ENCODE results near the gene NCKIPSD.

The NCKIPSD gene

DNA sequence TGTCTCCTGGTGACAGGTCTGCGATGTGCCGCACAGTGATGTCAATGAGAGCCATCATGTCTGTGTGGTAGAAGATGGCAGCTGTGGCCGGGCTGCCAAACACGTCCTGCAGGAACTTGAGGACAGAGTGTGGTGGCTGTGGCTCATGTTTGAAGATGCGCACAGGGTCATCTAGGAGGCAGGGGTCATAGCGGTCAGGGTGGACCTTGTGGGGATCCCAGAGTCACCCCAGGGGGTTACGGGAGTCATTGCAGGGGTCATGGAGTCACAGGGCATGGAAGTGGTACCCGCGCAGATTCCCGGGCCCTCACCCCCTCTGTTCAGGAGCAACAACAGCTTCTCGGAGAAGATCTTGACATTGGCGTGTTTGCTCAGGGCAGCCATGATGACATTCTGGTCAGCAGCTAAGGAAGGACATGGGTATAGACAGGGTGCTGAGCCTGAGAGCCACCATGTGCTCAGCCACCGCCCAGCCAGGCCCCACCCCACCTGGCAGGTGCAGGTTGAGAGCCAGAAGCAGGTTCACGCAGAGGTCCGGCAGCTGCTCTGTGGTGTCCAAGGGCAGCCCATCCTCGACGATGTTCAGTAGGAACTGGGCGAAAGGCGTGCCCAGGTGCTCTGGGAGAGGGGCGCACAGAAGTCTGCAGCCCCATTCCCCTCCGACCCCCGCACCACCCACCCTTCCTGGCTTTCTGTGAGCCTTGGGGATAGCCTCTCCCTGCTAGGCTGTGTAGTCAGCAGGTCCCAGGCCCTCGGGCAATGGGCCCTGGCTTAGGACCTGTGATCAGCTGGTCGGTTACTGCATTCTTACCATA, 6.9 kb downstream of the NCKIPSD start:
- no peak for TF ChIP-seq POLR2A (IDR thresholded peaks at IDR 0.05; ENCODE audit: low read length)
- no peak for TF ChIP-seq GATA1 (IDR thresholded peaks at IDR 0.05; ENCODE audit: low read depth, low read length)
- no peak for DNase-seq

DNA sequence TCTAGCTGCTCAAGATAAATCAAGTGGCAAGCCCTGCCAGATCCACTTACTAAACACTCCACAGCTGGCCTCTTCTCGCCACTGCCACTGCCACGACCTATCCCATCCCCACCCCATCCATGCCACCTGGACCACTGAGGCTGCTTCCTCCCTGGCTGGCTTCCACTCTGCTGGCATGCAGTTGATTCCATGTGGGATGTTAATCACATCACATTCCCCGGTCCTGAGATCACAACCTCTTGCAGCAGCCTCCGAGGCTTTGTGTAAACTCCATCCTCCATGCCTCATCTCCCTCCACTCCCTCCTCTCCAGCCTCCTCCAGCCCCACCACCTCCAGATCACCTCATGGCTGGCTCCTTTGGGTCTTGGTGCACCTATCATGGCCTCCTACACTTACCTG, 7.7 kb downstream of the NCKIPSD start:
- no peak for DNase-seq
- TF ChIP-seq GATA1 (IDR thresholded peaks at IDR 0.05; ENCODE audit: low read depth, low read length) (no peak), POLR2A (IDR thresholded peaks at IDR 0.05; ENCODE audit: low read length) (no peak)

GRCh38 chr3:48674505-48674904, 11.2 kb downstream of the NCKIPSD start:
- TF ChIP-seq GATA1 (IDR thresholded peaks at IDR 0.05; ENCODE audit: low read depth, low read length) (no peak), POLR2A (IDR thresholded peaks at IDR 0.05; ENCODE audit: low read length) (no peak)
- no peak for DNase-seq

GRCh38 chr3:48672522-48672921, 13.2 kb downstream of the NCKIPSD start:
- DNase-seq = no peak
- no peak for TF ChIP-seq POLR2A (IDR thresholded peaks at IDR 0.05; ENCODE audit: low read length)
- TF ChIP-seq GATA1 (IDR thresholded peaks at IDR 0.05; ENCODE audit: low read depth, low read length) = no peak

DNA sequence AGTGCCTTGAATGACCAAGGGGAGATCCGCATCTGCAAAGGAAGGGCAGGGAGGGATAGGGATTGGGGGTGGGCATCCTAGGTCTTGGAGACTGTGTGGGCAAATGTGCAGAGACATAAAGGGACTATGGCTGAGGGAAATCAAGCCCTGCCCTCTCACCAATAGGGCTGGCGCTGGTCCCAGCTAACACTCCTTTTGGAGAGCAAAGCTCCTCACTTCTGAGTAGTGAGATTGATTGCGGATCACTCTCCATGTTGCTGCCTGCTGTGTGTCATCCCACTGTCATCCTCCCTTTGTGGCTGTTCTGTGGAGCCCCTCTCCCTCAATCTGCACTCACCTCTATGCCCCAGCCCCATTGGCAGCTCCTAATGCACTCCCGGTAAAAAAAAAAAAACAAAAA, 20.8 kb downstream of the NCKIPSD start:
- no peak for TF ChIP-seq GATA1 (IDR thresholded peaks at IDR 0.05; ENCODE audit: low read depth, low read length)
- no peak for TF ChIP-seq POLR2A (IDR thresholded peaks at IDR 0.05; ENCODE audit: low read length)
- DNase-seq = no peak

DNA sequence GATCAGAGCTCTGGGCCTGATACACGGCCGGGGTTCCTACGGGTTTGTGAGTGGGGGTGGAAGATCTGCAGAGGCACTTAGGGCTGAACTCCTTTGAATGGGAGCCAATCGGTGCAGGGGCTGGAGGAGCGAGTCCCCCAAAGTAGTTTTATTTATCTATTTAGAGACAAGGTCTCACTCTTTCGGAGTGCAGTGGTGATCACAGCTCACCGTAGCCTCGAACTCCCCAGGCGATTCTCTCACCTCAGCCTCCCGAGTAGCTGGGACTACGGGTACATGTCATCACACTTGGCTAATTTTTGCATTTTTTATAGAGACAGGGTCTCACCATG, 21.4 kb downstream of the NCKIPSD start:
- no peak for DNase-seq
- TF ChIP-seq POLR2A (IDR thresholded peaks at IDR 0.05; ENCODE audit: low read length) (no peak), GATA1 (IDR thresholded peaks at IDR 0.05; ENCODE audit: low read depth, low read length) (no peak)

DNA sequence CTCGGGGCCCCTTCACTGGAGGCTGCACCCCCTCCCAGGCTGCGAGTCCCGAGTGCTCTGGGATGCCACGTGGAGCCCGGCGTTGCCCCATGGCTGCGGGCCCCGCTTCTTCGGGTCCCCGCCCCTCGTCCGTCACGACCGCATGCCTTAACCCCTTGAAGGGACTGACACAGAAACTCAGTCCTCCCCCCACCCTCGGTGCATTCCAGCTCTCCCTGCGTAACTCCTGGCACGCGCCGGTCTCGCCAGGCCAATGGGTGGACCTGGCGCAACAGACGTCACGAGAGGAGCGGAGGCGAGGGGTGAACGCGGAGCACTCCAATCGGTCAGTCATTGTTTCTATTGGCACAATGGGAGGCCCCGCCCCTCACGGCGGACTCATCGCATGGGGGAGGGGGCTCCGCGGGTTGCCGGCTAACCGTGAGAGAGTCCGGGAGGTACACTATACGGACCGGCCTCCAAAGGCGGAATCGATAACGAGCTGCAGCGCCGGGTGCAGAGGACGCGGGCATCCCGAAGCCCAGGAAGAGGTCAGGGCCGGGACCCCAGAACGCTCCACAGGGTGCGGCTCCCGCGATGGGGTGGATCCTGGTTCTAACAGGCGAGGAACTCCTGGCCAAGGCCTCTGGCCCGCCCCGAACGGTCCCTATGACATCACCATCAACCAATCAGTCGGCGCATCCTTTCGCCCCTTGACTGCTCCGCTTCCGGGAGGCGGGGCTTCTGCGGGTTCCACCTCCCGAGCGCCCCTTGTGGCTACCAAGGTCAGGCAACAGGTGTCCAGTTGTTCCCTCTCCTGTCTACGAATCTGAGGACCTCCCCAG, 22.0 kb downstream of the NCKIPSD start:
- no peak for TF ChIP-seq GATA1 (IDR thresholded peaks at IDR 0.05; ENCODE audit: low read depth, low read length)
- TF ChIP-seq POLR2A (IDR thresholded peaks at IDR 0.05; ENCODE audit: low read length) = peak; percentile 80
- DNase-seq = peak; percentile 97 to 98

DNA sequence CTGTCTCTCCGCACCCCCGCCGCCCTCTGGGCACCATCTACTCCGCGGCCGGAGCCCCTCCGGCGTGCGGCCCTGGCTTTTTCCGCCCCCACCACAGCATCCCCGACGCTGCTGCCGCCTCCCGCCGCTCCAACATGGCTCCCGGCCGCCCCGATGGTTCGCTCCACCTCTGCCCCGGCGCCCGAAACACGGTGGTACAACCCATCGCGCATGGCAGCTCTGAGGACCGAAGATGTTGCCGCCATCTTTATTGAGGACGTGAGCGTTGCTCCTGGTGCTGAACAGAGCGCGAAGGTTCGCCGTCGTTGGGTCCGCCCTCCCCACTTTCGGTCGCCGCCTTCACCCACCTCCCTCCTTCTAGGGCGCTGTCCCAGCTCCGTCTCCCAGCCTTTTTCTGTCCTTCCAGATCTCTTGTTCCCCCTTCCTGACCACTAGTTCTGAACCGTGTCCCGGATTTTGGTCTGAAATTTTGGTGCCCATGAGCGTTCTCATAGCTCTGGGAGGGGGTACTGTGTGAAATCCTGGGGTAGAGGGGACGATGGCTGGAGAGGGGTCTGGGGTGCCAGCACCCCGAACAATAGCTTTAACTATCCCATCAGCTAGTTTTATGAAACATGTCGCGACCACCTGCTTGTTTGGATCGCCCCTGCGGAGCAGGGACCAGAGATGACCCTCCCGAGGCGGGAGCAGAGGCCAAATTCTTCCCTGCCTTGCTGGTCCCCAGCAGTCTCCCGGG, 22.8 kb downstream of the NCKIPSD start, which contains the start of gene CELSR3:
TSS of gene CELSR3 (minus strand) at position 134 of the 736 bp plus-strand sequence. CDS start 252 bp downstream, outside the sequence.
- DNase-seq = peak; percentile 90 to 91
- TF ChIP-seq GATA1 (IDR thresholded peaks at IDR 0.05; ENCODE audit: low read depth, low read length) (no peak), POLR2A (IDR thresholded peaks at IDR 0.05; ENCODE audit: low read length) (no peak)

DNA sequence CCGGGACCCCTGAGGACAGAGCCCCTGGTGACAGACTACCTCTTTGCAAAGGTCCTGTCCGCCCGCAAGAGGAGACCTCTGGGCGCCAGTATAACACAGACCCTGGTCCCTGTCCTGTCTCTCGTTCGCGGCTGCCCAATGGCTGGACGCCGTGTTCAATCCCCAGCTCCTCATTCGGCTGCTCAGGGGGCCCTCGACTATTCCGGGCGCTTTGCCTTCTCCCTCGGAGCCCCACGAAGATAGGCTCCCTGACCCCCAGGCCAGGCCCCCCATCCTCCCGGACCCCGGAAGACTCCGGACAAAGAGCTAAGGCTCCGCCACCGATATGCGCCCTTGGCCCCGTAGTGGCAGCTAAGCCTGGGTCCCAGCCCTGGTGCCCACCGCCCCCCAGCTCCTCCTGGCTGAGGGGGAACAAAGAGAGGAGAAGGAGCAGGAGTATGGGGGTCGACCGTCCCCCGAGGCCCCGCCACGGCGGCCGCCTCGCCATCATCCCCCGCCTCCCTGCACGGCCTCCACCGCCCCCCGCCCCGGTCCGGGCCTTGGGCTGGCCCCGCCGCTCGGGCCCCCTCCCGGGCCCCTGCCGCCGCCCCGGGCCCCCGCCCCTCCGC, 23.5 kb downstream of the NCKIPSD start:
- TF ChIP-seq POLR2A (IDR thresholded peaks at IDR 0.05; ENCODE audit: low read length) (no peak), GATA1 (IDR thresholded peaks at IDR 0.05; ENCODE audit: low read depth, low read length) (no peak)
- DNase-seq = no peak

GRCh38 chr3:48661501-48662144, 24.1 kb downstream of the NCKIPSD start:
- no peak for TF ChIP-seq GATA1 (IDR thresholded peaks at IDR 0.05; ENCODE audit: low read depth, low read length)
- TF ChIP-seq POLR2A (IDR thresholded peaks at IDR 0.05; ENCODE audit: low read length) = no peak
- peak; percentile 76 to 86 for DNase-seq

DNA sequence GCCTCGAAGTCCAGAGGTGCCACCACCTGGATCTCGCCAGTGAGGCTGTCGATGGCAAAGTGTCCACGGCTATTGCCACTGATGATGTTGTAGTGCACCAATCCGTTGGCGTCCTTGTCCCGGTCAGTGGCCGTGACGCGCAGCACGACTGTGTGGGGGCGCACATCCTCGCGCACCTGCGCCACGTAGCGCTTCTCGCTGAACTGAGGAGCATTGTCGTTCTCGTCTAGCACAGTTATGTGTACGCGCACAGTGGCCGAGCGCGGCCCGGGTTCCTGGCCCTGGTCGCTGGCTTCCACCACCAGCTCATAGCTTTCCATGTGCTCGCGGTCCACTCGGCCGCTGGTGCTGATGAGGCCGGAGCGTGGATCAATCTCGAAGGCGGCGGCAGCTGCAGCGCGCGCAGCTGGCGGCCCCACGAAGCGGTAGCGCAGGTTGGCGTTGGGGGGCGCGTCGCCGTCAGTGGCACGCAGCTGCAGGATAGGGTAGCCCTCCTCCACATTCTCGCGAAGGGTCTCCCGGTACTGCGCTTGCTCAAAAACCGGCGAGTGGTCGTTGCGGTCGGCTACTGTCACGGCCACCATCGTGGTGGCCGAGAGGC, 24.8 kb downstream of the NCKIPSD start:
- no peak for DNase-seq
- no peak for TF ChIP-seq GATA1 (IDR thresholded peaks at IDR 0.05; ENCODE audit: low read depth, low read length)
- TF ChIP-seq POLR2A (IDR thresholded peaks at IDR 0.05; ENCODE audit: low read length) = no peak

DNA sequence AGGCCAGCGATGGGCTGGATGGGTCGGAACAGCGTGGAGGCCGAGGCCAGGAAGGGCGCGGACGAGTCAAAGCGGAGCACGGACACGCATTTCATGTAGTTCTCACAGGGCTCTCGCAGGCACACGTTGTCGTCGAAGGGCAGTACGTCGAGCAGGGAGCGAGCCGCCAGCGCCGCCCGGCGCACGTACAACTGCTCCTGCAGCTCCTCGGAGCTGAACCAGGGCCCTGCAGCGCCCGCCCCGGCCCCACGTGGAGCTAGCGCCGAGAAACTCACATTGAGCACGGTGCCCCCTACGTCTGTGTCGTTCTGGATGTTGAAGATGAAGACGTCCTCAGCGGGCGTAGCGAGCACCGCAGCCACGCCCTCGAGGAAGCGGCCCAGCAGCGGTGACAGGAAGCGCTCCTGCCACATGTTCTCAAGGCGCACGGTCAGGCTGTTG, 28.9 kb downstream of the NCKIPSD start:
- TF ChIP-seq GATA1 (IDR thresholded peaks at IDR 0.05; ENCODE audit: low read depth, low read length) = no peak
- no peak for TF ChIP-seq POLR2A (IDR thresholded peaks at IDR 0.05; ENCODE audit: low read length)
- DNase-seq = no peak

Data from erythroblast (primary cell).